ENCODE results near the gene ZFYVE19. TPM values are rescaled to one million over a fixed set of nuclear protein-coding genes. Genes with fewer than 3 reads are reported as not detected.

The ZFYVE19 gene
- total RNA-seq (2016; rRNA removed; fragmentation: Illumina TruSeq; extraction: Trizol) = 19.2 and 23.3 TPM in 2 replicates
- 8.3 and 9.4 TPM in 2 replicates for total RNA-seq (2016; cell fraction: cytosol; rRNA removed; fragmentation: Illumina TruSeq; extraction: Trizol; ENCODE audit: low read depth)
- total RNA-seq (2016; cell fraction: insoluble cytoplasmic fraction; rRNA removed; fragmentation: Illumina TruSeq; extraction: Trizol) = 18.8 and 22.2 TPM in 2 replicates
- total RNA-seq (2016; cell fraction: membrane; rRNA removed; fragmentation: Illumina TruSeq; extraction: Trizol) = 14.4 and 14.9 TPM in 2 replicates
- 20.2 and 21.1 TPM in 2 replicates for total RNA-seq (2016; cell fraction: nucleus; rRNA removed; fragmentation: Illumina TruSeq; extraction: Trizol)
- polyA plus RNA-seq (2011; rRNA removed) = 44.0 and 55.3 TPM in 2 replicates
- 40.1 and 40.5 TPM in 2 replicates for polyA plus RNA-seq (2011; cell fraction: cytosol; rRNA removed)
- 167 and 208 TPM in 2 replicates for polyA plus RNA-seq (2011; cell fraction: nucleus; rRNA removed)
- polyA plus RNA-seq (2012) = 19.2 and 22.5 TPM in 2 replicates
- polyA plus RNA-seq (2016; cell fraction: cytosol; fragmentation: Illumina TruSeq; extraction: Trizol; ENCODE audit: low read depth) = 6.8 and 9.0 TPM in 2 replicates
- polyA plus RNA-seq (2016; cell fraction: insoluble cytoplasmic fraction; fragmentation: Illumina TruSeq; extraction: Trizol; ENCODE audit: low read depth) = 21.3 TPM in 2 replicates
- polyA plus RNA-seq (2016; cell fraction: membrane; fragmentation: Illumina TruSeq; extraction: Trizol; ENCODE audit: low read depth) = 11.2 and 14.4 TPM in 2 replicates
- polyA plus RNA-seq (2016; cell fraction: nucleus; fragmentation: Illumina TruSeq; extraction: Trizol; ENCODE audit: insufficient read depth, low read depth) = 60.8 and 65.3 TPM in 2 replicates
- polyA minus RNA-seq (2011; rRNA and poly(A)+ RNA removed; ENCODE audit: low replicate concordance) = 25.9 and 65.3 TPM in 2 replicates
- 7.5 and 9.9 TPM in 2 replicates for polyA minus RNA-seq (2011; cell fraction: cytosol; rRNA and poly(A)+ RNA removed)
- polyA minus RNA-seq (2011; cell fraction: nucleus; rRNA and poly(A)+ RNA removed) = 24.6 and 30.2 TPM in 2 replicates
- percentile 56 among the genes with signal in this experiment for Bru-seq, nascent RNA
- percentile 66 among the genes with signal in this experiment for BruChase-seq, experiment 1, labeled RNA remaining after a 6-hour chase
- BruChase-seq, experiment 2, labeled RNA remaining after a 2-hour chase = percentile 62 among the genes with signal in this experiment
- long read RNA-seq, experiment 1, transcript ZFYVE19-203 (11 exons, 2,775 nt) = major isoform, 18 of 33 reads
- long read RNA-seq, experiment 1, partial matches to known transcripts = 5 of 33 reads
- long read RNA-seq, experiment 1, other reads (novel, unspliced or antisense) = 5 of 33 reads
- long read RNA-seq, experiment 2, transcript ZFYVE19-203 (11 exons, 2,775 nt) = major isoform, 11 of 24 reads
- long read RNA-seq, experiment 2, partial matches to known transcripts = 4 of 24 reads
- long read RNA-seq, experiment 2, other reads (novel, unspliced or antisense) = 6 of 24 reads

- Histone ChIP-seq H2AFZ (ENCODE audit: low read length) (peak within 1 kb of the TSS; percentile 65), H3K9ac (ENCODE audit: insufficient read depth, low read depth, low read length) (peak within 1 kb of the TSS; percentile 82), H3K4me3 (replicated peaks in 1 of 3; ENCODE audit: insufficient read depth in 1 of 3, low read depth in 2 of 3, low read length in 3 of 3) (peak within 1 kb of the TSS; percentile 74 to 95 (median 79)), H3K27ac (ENCODE audit: extremely low read length, insufficient read depth, low read length) (peak within 1 kb of the TSS; percentile 76), H4K20me1 (ENCODE audit: insufficient read depth, low read length) (no peaks in the 10 kb centered on the region), H3K9me3 (ENCODE audit: low read length) (no peaks in the 10 kb centered on the region), H3K27me3 (ENCODE audit: control insufficient read depth in 1 of 2, insufficient read depth in 2 of 2, low read length in 2 of 2) (no peaks in the 10 kb centered on the region; a peak in 1 of 5 replicates), H3K4me2 (ENCODE audit: low read depth, low read length) (peak within 1 kb of the TSS; percentile 99), H3K79me2 (ENCODE audit: insufficient read depth, low read length) (peaks cover 21% of the 10 kb centered on the region), H3K4me1 (ENCODE audit: insufficient read depth, low read length) (peaks cover 39% of the 10 kb centered on the region), H3K36me3 (replicated peaks in 1 of 2; ENCODE audit: control insufficient read depth in 1 of 2, insufficient read depth in 2 of 2, low read length in 2 of 2) (peaks cover 1 to 22% of the 10 kb centered on the region in 2 experiments; a peak in 3 of 5 replicates)
- peak; percentile 67 for FAIRE-seq
- ATAC-seq = peak; percentile 98
- in situ Hi-C loops (cut with HindIII; ENCODE audit: extremely low pct_ligation_motif_present, low pct_unique_long_range_greater_than_20kb) (no loop called here), intact Hi-C loops (cut with micrococcal nuclease; ENCODE audit: unreplicated experiment) (no loop called here)
- WGBS (ENCODE audit: low lambda C conversion rate) = under 1% methylated on average over 23 of the region's 64 CpGs
- TSS peak; percentile 84 for BruUV-seq (replicated peaks)
- CTCF ChIA-PET (ENCODE audit: low intra/inter-chr PET ratio, low total read pairs) = no interaction called here
- POLR2A ChIA-PET = interaction anchor here (0.6 to 1.9 kb wide), 20 partner anchors 11 to 945 kb away, joined by 3 to 10 read pairs (median 3); partner anchors contain the start of genes DLL4, GCHFR, PPP1R14D and RHOV
- peak; percentile 96 for DNase-seq (ENCODE audit: low spot score)
- no peak for TF ChIP-seq RCOR2 (CRISPR knock-in tag; IDR thresholded peaks at IDR 0.05)
- TF ChIP-seq ZNF670 (CRISPR knock-in tag; IDR thresholded peaks at IDR 0.05; ENCODE audit: borderline replicate concordance) = no peak
- TF ChIP-seq, protein P1, sequence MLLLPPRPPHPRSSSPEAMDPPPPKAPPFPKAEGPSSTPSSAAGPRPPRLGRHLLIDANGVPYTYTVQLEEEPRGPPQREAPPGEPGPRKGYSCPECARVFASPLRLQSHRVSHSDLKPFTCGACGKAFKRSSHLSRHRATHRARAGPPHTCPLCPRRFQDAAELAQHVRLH (CRISPR knock-in tag; IDR thresholded peaks at IDR 0.05; ENCODE audit: borderline replicate concordance, low read depth) = 0 out of 2 replicates have a peak, but pooled peaks have one; percentile 33
- no peak for TF ChIP-seq ZBTB1 (CRISPR knock-in tag; IDR thresholded peaks at IDR 0.05; ENCODE audit: borderline replicate concordance)
- TF ChIP-seq ZNF333 (CRISPR knock-in tag; IDR thresholded peaks at IDR 0.05; ENCODE audit: borderline replicate concordance) = peak; percentile 24; the same call in 1 of the 2 replicates
- peak; percentile 78; the same call in 1 of the 2 replicates for TF ChIP-seq FOXK1 (CRISPR knock-in tag; IDR thresholded peaks at IDR 0.05; ENCODE audit: borderline replicate concordance, low read depth)
- no peak for TF ChIP-seq ATRX (CRISPR knock-in tag; IDR thresholded peaks at IDR 0.05; ENCODE audit: borderline replicate concordance)
Measured at GRCh38 chr15:40807028-40807887, at the start of gene ZFYVE19, which contains the start of gene DNAJC17. Gene ZFYVE19, plus strand, starts transcription at chr15:40807089. Its CDS starts 501 bp downstream, at chr15:40807590. Gene DNAJC17, minus strand, starts transcription at chr15:40807473. Its CDS starts 27 bp downstream, at chr15:40807446.

All from HepG2 (cell line).